ENCODE measurements around the gene SORT1. TPM values are rescaled to one million over a fixed set of nuclear protein-coding genes. Genes with fewer than 3 reads are reported as not detected.

Gene SORT1
- total and polyA plus RNA-seq, 12 donors = 32.8 to 235 (median 119) TPM

DNA sequence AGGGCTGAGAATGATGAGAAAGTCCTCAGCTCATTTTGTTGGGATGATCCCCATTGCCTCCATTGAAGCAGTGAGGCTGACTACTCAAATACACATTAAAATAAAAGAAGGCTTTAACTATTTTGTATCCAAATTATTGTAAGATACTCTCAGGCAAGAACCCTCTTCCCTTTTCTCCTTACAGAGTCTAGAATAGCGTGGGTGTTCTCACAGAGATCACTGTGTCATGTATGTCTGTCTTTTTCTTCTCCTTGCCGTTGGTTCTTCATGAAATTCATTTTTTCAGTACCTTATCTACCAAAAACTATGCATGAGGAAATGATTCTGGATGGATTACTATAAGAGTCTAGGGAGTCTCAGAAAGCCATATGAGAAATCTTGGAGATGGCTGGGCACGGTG, 30.1 kb downstream of the SORT1 start:
- intact Hi-C loops (cut with DNase I) = no loop called here
- TF ChIP-seq, protein P1, sequence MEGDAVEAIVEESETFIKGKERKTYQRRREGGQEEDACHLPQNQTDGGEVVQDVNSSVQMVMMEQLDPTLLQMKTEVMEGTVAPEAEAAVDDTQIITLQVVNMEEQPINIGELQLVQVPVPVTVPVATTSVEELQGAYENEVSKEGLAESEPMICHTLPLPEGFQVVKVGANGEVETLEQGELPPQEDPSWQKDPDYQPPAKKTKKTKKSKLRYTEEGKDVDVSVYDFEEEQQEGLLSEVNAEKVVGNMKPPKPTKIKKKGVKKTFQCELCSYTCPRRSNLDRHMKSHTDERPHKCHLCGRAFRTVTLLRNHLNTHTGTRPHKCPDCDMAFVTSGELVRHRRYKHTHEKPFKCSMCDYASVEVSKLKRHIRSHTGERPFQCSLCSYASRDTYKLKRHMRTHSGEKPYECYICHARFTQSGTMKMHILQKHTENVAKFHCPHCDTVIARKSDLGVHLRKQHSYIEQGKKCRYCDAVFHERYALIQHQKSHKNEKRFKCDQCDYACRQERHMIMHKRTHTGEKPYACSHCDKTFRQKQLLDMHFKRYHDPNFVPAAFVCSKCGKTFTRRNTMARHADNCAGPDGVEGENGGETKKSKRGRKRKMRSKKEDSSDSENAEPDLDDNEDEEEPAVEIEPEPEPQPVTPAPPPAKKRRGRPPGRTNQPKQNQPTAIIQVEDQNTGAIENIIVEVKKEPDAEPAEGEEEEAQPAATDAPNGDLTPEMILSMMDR (IDR thresholded peaks at IDR 0.05) = no peak
- Histone ChIP-seq H3K36me3 (peaks cover 0 to 50% (median 19%) of the 10 kb centered on the region in 9 donors), H3K27ac (peak overlapping the region in 1 of 10 donors; percentile 84), H3K4me1 (peaks cover 0 to 65% (median 40%) of the 10 kb centered on the region in 9 donors), H3K9me3 (no peaks in the 10 kb centered on the region), H3K27me3 (no peaks in the 10 kb centered on the region), H3K4me3 (no peak overlapping the region)
- WGBS, 2 donors = 91 to 93% methylated on average over 3 of the region's 3 CpGs
- no peak for DNase-seq
- ATAC-seq = no peak

DNA sequence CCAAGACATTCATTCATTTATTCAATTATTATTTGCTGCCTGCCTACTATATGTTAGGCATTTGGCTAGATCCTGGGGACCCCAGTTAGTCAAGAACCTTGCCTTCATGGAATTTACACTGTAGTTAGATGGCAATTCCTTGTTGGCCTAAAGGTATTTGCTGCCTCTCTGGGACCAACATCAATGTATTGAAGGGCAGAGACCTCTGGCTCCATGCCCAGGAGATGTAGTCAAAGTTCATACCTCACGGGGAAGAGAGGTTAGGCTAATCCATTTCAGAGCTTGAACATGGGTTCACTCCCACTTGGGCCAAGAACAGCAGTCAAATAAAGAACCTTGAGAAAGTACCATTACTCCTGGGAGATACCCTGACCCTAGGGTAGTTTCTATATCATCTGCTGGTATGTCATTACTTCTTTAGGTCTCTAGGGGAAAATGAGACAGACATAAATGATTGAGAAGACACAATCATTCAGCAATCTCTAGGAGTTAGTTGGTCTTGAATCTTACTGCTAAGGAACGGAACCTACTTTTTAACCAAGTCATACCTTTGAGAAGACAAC, 32.0 kb downstream of the SORT1 start:
- Histone ChIP-seq H3K27me3 (no peaks in the 10 kb centered on the region), H3K27ac (peak overlapping the region in 1 of 10 donors; percentile 6), H3K9me3 (no peaks in the 10 kb centered on the region), H3K4me1 (peaks cover 3 to 58% (median 31%) of the 10 kb centered on the region in 9 donors), H3K4me3 (no peak overlapping the region), H3K36me3 (peaks cover 0 to 50% (median 19%) of the 10 kb centered on the region in 9 donors)
- no peak for ATAC-seq
- TF ChIP-seq, protein P1 (IDR thresholded peaks at IDR 0.05) = no peak
- WGBS, 2 donors = 69 to 76% methylated on average over 2 of the region's 2 CpGs
- DNase-seq = no peak
- intact Hi-C loops (cut with DNase I) = no loop called here

DNA sequence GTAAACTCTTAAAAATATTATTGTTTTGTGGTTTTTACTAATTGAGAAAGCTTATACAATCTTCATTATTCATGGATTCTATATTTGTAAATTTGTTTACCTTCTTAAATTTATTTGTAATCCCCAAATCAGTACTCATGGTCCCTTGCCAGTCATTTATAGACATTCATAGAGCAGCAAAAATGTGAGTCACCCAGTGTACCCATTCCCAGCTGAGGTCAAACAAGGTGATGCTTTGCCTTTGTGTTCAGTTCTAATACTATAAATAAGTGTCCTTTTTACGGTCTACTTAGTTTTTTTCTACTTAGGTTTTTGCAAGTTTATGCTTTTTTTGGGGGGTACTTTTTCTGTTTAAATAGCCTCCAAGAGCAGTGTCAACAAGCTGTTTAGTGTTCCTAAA, 36.1 kb downstream of the SORT1 start:
- 26 to 29% methylated on average over 1 of the region's 1 CpG for WGBS, 2 donors
- DNase-seq = no peak
- peaks cover 0 to 30% (median 16%) of the 10 kb centered on the region in 9 donors for H3K36me3 ChIP-seq
- no peaks in the 10 kb centered on the region for H3K9me3 ChIP-seq
- peaks cover 0 to 56% (median 18%) of the 10 kb centered on the region in 9 donors for H3K4me1 ChIP-seq
- peak overlapping the region in 1 of 10 donors; percentile 28 for H3K27ac ChIP-seq
- intact Hi-C loops (cut with DNase I) = loop anchor here in 3 of 10 donors (5.0 kb wide), 1 partner anchor 36 kb away; the partner anchor contains the start of gene SORT1 (in 3 of the 3)
- TF ChIP-seq, protein P1 (IDR thresholded peaks at IDR 0.05) = no peak
- no peaks in the 10 kb centered on the region for H3K27me3 ChIP-seq
- H3K4me3 ChIP-seq = no peak overlapping the region
- peak in 1 of 8 donors; percentile 66 for ATAC-seq

DNA sequence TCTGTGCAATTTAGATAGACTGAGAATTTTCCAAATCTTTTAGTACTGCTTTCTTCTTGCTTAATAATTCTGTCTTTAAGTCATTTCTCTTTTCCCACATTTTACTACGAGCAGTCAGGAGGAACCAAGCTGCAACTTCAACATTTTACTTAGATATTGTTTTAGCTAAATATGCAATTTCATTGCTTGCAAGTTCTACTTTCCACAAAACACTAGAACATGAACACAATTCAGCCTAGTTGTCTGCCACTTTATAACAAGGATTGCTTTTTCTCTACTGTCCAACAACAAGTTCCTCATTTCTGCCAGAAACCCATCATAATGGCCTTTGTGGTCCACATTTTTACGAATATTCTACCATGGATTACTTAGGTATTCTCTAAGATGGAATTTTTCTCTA, 36.6 kb downstream of the SORT1 start:
- Histone ChIP-seq H3K9me3 (no peaks in the 10 kb centered on the region), H3K27ac (peak overlapping the region in 1 of 10 donors; percentile 28), H3K36me3 (peaks cover 0 to 24% (median 10%) of the 10 kb centered on the region in 9 donors), H3K27me3 (no peaks in the 10 kb centered on the region), H3K4me1 (peaks cover 0 to 56% (median 18%) of the 10 kb centered on the region in 9 donors), H3K4me3 (no peak overlapping the region)
- intact Hi-C loops (cut with DNase I) = loop anchor here in 3 of 10 donors (5.0 kb wide), 1 partner anchor 36 kb away; the partner anchor contains the start of gene SORT1 (in 3 of the 3)
- ATAC-seq = no peak
- no peak for DNase-seq
- WGBS, 2 donors = 84 to 91% methylated on average over 2 of the region's 2 CpGs
- TF ChIP-seq, protein P1 (IDR thresholded peaks at IDR 0.05) = no peak

Data from heart right ventricle (tissue), 16 donors.